Inferior parietal cortex (tissue), 1 donor: ENCODE data around the gene GHR.
"Not testable (repeated sequence)": the region's sequence is repeated elsewhere in the genome, so short reads cannot be mapped to it uniquely, and the experiment has no call there.

Experiments used
- DNase-seq: peaks from one replicate; pipeline ENCODE4 v3.0.0-alpha.2; 2016; ENCODE audit errors: extremely low spot score

Gene GHR

GRCh38 chr5:42569953-42570548, 146.8 kb downstream of the GHR start:
- no peak for DNase-seq

- DNase-seq, result peak; percentile 49
Observed at GRCh38 chr5:42570966-42571960, 148.0 kb downstream of the GHR start.

GRCh38 chr5:42572313-42572712, 149.1 kb downstream of the GHR start:
- DNase-seq, result no peak

- no peak for DNase-seq
Observed at GRCh38 chr5:42573386-42573785, 150.1 kb downstream of the GHR start.

- DNase-seq, result not testable (repeated sequence)
Observed at GRCh38 chr5:42575914-42576313, 152.7 kb downstream of the GHR start.

GRCh38 chr5:42578901-42579300, 155.7 kb downstream of the GHR start:
- DNase-seq, result not testable (repeated sequence)

- no peak for DNase-seq
Observed at GRCh38 chr5:42579320-42579719, 156.1 kb downstream of the GHR start.

GRCh38 chr5:42581845-42582244, 158.6 kb downstream of the GHR start:
- DNase-seq, result no peak

GRCh38 chr5:42582723-42583122, 159.5 kb downstream of the GHR start:
- no peak for DNase-seq

GRCh38 chr5:42583322-42583721, 160.1 kb downstream of the GHR start:
- DNase-seq, result peak; percentile 69

- peak; percentile 22 for DNase-seq
Observed at GRCh38 chr5:42586625-42587024, 163.4 kb downstream of the GHR start.

GRCh38 chr5:42587096-42587723, 164.0 kb downstream of the GHR start:
- DNase-seq, result no peak

GRCh38 chr5:42590566-42590965, 167.3 kb downstream of the GHR start:
- DNase-seq, result no peak

GRCh38 chr5:42591015-42591414, 167.8 kb downstream of the GHR start:
- peak; percentile 42 for DNase-seq

GRCh38 chr5:42592401-42593140, 169.3 kb downstream of the GHR start:
- DNase-seq, result no peak

- no peak for DNase-seq
Observed at GRCh38 chr5:42593591-42593990, 170.4 kb downstream of the GHR start.

- no peak for DNase-seq
Observed at GRCh38 chr5:42595597-42595996, 172.4 kb downstream of the GHR start.

GRCh38 chr5:42596817-42597216, 173.6 kb downstream of the GHR start:
- DNase-seq, result no peak

- no peak for DNase-seq
Observed at GRCh38 chr5:42597318-42597937, 174.2 kb downstream of the GHR start.

- DNase-seq, result no peak
Observed at GRCh38 chr5:42598311-42598710, 175.1 kb downstream of the GHR start.

GRCh38 chr5:42599106-42599505, 175.9 kb downstream of the GHR start:
- no peak for DNase-seq
